ENCODE results near the gene WSCD2.

The WSCD2 gene

GRCh38 chr12:108271951-108272872, 143.1 kb downstream of the WSCD2 start:
- DNase-seq = no peak

- no peak for DNase-seq
These were observed 144.1 kb downstream of the WSCD2 start for GRCh38 chr12:108273217-108273616.

GRCh38 chr12:108277613-108278012, 148.5 kb downstream of the WSCD2 start:
- no peak for DNase-seq

GRCh38 chr12:108282160-108282559, 153.1 kb downstream of the WSCD2 start:
- DNase-seq = no peak

GRCh38 chr12:108282676-108283075, 153.6 kb downstream of the WSCD2 start:
- DNase-seq = no peak

GRCh38 chr12:108284163-108284562, 155.1 kb downstream of the WSCD2 start:
- no peak for DNase-seq

GRCh38 chr12:108285016-108285415, 155.9 kb downstream of the WSCD2 start:
- DNase-seq = no peak

- no peak for DNase-seq
These were observed 158.1 kb downstream of the WSCD2 start for GRCh38 chr12:108287227-108287626.

- no peak for DNase-seq
These were observed 160.5 kb downstream of the WSCD2 start for GRCh38 chr12:108289350-108290161.

GRCh38 chr12:108295641-108296040, 166.6 kb downstream of the WSCD2 start:
- no peak for DNase-seq

GRCh38 chr12:108296945-108297344, 167.9 kb downstream of the WSCD2 start:
- DNase-seq = no peak

- no peak for DNase-seq
These were observed 168.3 kb downstream of the WSCD2 start for GRCh38 chr12:108297424-108297823.

GRCh38 chr12:108297895-108298760, 169.0 kb downstream of the WSCD2 start:
- no peak for DNase-seq

GRCh38 chr12:108298761-108299275, 169.7 kb downstream of the WSCD2 start:
- no peak for DNase-seq

- no peak for DNase-seq
These were observed 170.4 kb downstream of the WSCD2 start for GRCh38 chr12:108299516-108299915.
